HUES64 (cell line): ENCODE results near the gene TMEM158.

Experiments used
- H3K27ac ChIP-seq: 2 replicates; pipeline ENCODE4 v1.7.0; 2013; ENCODE audit warnings: low read depth, low read length, inconsistent platforms
- H3K27me3 ChIP-seq: 2 replicates; pipeline ENCODE4 v1.6.1; 2013; ENCODE audit warnings: mild to moderate bottlenecking, low read length; ENCODE audit not compliant: insufficient read depth
- H3K36me3 ChIP-seq: 2 replicates; pipeline ENCODE4 v1.6.1; 2013; ENCODE audit warnings: mild to moderate bottlenecking, low read length; ENCODE audit not compliant: insufficient read depth
- H3K4me1 ChIP-seq: 2 replicates; pipeline ENCODE4 v1.6.1; 2013; ENCODE audit warnings: mild to moderate bottlenecking, low read length, moderate library complexity; ENCODE audit not compliant: insufficient read depth
- H3K4me3 ChIP-seq: 2 replicates; pipeline ENCODE4 v1.5.1; 2013; ENCODE audit warnings: mild to moderate bottlenecking, low read length, moderate library complexity
- H3K9ac ChIP-seq: 2 replicates; pipeline ENCODE4 v1.6.1; 2013; ENCODE audit warnings: mild to moderate bottlenecking, low read depth, low read length
- H3K9me3 ChIP-seq: 2 replicates; pipeline ENCODE4 v1.6.1; 2013; ENCODE audit warnings: low read depth, low read length; ENCODE audit not compliant: insufficient read depth
- WGBS: fragments of 150-250, 120-280 bp; methylation state at CpG from one replicate; pipeline ENCODE4 v1.1.7; 2013; ENCODE audit warnings: missing lambda C conversion rate; 5-methylcytosine and 5-hydroxymethylcytosine counted together

Gene TMEM158

DNA sequence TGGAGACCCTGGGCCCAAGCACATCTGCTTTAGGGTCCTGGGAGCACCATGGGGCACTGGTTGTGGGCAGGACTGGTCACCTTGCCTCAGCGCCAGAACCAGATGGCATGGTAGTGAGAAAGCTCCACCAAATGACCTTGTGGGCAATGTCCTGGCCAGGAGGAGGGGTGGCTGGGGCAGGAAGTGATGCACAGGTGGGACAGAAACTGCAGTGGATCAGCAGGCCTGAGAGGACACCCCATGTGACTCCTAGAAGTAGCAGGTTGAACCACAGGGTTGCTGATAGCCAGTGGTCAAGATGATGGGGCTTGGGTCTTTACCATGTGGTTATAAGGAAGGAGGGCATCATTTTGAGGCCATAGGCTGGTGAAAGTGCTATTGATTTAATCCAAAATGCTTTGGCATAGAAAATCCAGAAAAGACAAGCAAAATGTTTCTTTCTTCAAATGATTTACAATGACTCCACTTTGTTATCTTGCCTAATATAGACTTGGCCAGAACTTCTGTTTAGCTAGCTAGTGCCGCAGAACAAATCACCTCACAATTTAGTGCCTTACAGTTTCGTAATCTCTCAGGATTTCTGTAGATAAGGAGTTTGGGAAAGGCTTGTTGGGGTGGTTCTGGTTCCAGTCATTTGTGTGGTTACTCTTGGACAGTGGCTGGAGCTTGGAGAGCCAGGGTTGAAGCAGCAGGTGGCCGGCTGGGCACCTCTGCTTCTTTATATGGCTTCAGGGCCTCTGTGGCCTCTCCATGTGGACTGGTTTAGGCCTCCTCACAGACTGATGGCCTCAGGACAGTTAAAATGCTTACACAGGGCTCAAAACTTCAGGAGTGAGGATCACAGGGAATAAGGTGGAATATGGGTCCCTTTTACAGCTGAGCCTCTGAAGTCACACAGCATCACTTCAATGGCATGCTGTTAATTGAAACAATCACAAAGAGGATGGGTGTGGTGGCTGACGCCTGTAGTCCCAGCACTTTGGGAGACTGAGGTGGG, 27.5 kb downstream of the TMEM158 start:
- Histone ChIP-seq H3K4me1 (peaks cover 11% of the 10 kb centered on the region; the same call in 1 of the 2 replicates), H3K36me3 (no peaks in the 10 kb centered on the region), H3K27me3 (no peaks in the 10 kb centered on the region), H3K9me3 (no peaks in the 10 kb centered on the region), H3K9ac (no peak overlapping the region), H3K27ac (no peak overlapping the region), H3K4me3 (no peak overlapping the region)
- 92% methylated on average over 5 of the region's 5 CpGs for WGBS

DNA sequence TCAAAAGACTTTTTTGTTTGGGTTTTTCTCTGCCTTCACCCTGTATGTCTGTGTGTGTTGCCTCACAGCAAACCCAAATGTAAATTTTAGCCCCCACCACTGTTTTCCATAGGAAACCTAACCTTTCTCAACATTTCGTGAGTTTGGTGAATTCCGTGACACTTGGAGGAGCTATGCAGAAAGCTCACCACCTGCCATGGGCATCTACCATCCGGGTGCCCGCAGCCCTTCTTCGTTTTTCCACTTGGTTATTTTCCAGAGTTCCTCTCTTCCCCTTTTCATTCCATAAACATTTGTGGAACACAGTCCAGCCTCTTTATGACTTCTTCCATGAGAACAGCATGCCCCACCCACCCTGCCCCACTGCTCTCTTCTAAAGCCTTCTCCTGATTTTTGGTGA, 31.3 kb downstream of the TMEM158 start:
- Histone ChIP-seq H3K9ac (no peak overlapping the region), H3K36me3 (no peaks in the 10 kb centered on the region), H3K9me3 (no peaks in the 10 kb centered on the region), H3K4me1 (peaks cover 6% of the 10 kb centered on the region; the same call in 1 of the 2 replicates), H3K27ac (no peak overlapping the region), H3K27me3 (no peaks in the 10 kb centered on the region), H3K4me3 (no peak overlapping the region)
- WGBS: 95% methylated on average over 5 of the region's 5 CpGs

DNA sequence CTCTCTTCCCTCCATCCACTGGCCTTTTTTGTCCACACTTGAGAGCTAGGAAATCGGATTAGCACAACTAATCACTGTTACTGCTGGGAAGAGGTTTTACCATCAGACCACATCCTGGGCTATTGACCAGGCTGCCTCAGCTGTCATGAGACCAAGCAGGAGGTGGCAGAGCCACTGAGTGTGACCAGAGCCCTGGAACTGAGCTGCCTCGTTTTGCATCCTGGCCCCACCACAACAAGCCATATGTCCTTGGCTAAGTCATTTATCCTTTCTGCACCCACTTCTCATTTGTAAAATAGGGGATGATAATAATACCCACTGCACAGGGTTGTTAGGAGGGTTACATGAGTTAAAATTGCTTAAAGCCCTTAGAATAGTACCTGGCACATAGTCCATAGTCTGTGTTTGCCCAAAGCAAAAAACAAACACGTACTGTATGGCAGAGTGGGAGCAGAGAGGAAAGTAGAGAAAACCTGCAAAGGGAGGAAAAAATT, 34.1 kb downstream of the TMEM158 start:
- 80% methylated on average over 3 of the region's 3 CpGs for WGBS
- no peak overlapping the region for H3K27ac ChIP-seq
- no peak overlapping the region for H3K4me3 ChIP-seq
- no peaks in the 10 kb centered on the region for H3K9me3 ChIP-seq
- H3K36me3 ChIP-seq: no peaks in the 10 kb centered on the region
- no peak overlapping the region for H3K9ac ChIP-seq
- no peaks in the 10 kb centered on the region for H3K27me3 ChIP-seq
- H3K4me1 ChIP-seq: no peaks in the 10 kb centered on the region

DNA sequence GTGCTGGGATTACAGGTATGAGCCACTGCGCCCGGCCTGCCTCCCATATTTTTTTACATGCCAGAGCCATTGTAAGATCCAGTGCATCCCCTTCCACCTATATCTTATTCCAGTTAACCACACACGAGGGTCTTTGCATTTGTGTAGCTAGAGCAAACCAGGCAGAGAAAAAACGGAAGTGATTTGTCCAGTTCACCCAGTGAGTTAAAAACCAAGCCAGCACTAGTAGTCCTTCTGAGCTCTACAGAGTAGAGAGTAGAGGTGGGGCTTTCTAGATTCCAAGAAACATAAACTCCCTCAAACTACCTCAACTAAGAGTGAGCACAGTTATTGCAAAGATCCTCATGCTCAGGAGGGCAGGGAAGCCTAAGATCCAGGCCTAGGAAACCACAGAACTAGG, 34.7 kb downstream of the TMEM158 start:
- 95% methylated on average over 4 of the region's 4 CpGs for WGBS

DNA sequence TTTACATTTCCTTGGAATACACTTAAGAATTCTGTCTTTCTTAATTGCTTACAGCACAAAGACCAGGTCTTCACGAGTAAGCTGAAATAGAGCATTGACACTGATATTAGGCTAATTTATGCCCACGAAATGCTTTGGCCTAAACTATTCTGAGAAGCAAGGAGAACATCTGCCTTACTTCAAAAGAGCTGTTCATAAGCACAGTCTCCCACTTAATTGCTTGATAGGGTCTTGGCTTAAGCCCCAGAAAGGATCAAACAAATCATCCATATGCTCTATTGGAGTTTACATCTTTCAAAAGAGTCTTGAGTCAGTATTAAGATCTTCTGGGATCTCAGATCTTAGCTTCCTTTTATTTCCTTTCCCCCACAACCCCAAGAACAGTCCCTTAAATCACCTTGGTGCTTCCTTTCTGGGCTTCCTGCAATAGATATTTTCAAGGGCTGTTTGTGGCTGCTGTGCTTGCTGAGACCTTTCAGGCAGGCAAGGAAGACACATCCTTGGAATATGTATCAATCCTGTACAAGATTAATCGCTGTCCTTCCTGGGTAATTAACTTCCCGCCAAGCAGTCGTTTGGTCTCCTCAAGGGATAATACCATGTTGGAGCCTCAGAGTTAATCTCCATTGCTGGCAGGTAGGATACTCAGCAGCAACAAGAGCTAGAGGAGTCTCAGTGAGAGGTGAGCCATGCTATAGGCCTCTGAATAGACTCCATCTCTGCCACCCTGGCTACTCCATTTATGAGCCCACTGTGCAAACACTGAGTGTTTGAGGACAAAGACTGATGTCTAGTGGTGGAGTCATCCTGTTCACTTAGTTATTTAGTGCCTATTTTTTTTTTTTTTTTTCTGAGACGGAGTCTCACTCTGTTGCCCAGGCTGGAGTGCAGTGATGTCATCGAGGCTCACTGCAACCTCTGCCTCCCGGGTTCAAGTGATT, 37.1 kb downstream of the TMEM158 start:
- WGBS: 95% methylated on average over 8 of the region's 8 CpGs
- Histone ChIP-seq H3K4me3 (no peak overlapping the region), H3K27me3 (no peaks in the 10 kb centered on the region), H3K9ac (no peak overlapping the region), H3K27ac (no peak overlapping the region), H3K4me1 (no peaks in the 10 kb centered on the region), H3K9me3 (no peaks in the 10 kb centered on the region), H3K36me3 (no peaks in the 10 kb centered on the region)

More for the DNA sequence above, 34.7 kb downstream of the TMEM158 start:
- no peaks in the 10 kb centered on the region for H3K36me3 ChIP-seq
- no peak overlapping the region for H3K27ac ChIP-seq
- no peaks in the 10 kb centered on the region for H3K27me3 ChIP-seq
- no peaks in the 10 kb centered on the region for H3K9me3 ChIP-seq
- no peak overlapping the region for H3K4me3 ChIP-seq
- no peaks in the 10 kb centered on the region for H3K4me1 ChIP-seq
- H3K9ac ChIP-seq: no peak overlapping the region

DNA sequence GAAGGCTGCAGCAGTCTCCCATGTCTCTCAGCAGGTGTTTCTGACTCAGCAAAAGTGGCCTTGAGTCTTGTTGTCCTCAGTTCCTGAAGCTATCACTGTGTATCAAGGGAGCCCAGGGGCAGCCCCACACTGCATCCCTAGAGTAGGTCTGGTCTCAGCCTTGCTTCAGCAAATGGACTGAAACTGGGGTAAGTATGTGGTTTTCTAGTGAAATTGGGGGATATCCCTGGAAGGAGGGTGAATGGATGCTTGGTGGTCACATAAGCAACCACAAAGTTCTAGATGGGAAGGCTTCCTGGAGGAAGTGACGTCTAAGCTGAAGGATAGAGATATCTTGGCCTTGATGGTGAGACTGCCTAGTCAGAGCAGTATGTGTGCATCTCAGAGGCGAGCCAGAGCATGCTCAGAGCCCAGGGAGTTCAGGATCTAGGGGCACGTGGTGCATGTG, 38.4 kb downstream of the TMEM158 start:
- H3K9me3 ChIP-seq: no peaks in the 10 kb centered on the region
- peaks cover 9% of the 10 kb centered on the region for H3K4me1 ChIP-seq
- no peak overlapping the region for H3K9ac ChIP-seq
- no peak overlapping the region for H3K4me3 ChIP-seq
- 93% methylated on average over 3 of the region's 3 CpGs for WGBS
- H3K27me3 ChIP-seq: no peaks in the 10 kb centered on the region
- H3K36me3 ChIP-seq: no peaks in the 10 kb centered on the region
- H3K27ac ChIP-seq: no peak overlapping the region

DNA sequence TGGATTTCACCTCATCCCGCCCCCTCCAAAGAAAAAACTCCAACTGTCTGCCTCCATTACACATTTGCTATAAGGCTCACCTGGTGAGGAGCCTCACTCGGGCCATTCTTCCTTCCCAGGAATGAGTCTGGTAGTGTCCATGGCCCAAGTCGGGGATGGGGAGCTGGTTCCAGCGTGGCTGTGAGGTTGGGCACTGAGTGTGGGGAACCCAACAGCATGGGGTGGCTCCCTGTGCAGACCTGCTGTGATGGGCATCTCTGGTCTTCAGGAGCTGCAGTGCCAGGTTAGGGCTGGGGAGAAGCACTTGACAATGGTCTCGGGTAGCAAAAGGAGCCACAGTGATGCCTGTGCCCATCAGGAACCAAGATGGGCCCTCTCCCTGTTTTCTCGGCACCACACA, 39.2 kb downstream of the TMEM158 start:
- H3K27me3 ChIP-seq: no peaks in the 10 kb centered on the region
- 87% methylated on average over 6 of the region's 6 CpGs for WGBS
- H3K4me3 ChIP-seq: no peak overlapping the region
- H3K4me1 ChIP-seq: peaks cover 13% of the 10 kb centered on the region
- H3K36me3 ChIP-seq: no peaks in the 10 kb centered on the region
- no peak overlapping the region for H3K9ac ChIP-seq
- no peak overlapping the region for H3K27ac ChIP-seq
- no peaks in the 10 kb centered on the region for H3K9me3 ChIP-seq

DNA sequence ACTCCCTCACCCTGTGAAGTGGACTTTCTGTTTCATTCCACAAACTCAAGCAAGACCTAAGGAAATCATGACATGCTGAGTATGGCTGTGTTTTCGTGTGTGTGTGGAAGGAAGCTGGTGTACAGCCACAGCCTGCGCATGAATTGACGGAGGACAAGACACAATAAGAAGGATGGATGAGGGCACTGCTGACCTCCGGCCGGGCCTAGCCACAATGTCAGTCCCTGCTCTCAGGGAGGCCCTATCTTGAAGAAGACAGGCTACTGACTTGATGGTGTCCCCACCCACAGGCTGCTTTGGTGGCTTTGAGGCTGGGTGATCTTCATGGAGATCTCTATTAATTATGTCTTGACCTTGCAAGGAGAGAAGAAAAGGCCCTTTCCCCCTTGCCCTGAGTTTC, 40.6 kb downstream of the TMEM158 start:
- Histone ChIP-seq H3K4me1 (peaks cover 13% of the 10 kb centered on the region), H3K27ac (no peak overlapping the region), H3K9ac (no peak overlapping the region), H3K27me3 (no peaks in the 10 kb centered on the region), H3K4me3 (no peak overlapping the region), H3K36me3 (no peaks in the 10 kb centered on the region), H3K9me3 (no peaks in the 10 kb centered on the region)
- 81% methylated on average over 5 of the region's 5 CpGs for WGBS

DNA sequence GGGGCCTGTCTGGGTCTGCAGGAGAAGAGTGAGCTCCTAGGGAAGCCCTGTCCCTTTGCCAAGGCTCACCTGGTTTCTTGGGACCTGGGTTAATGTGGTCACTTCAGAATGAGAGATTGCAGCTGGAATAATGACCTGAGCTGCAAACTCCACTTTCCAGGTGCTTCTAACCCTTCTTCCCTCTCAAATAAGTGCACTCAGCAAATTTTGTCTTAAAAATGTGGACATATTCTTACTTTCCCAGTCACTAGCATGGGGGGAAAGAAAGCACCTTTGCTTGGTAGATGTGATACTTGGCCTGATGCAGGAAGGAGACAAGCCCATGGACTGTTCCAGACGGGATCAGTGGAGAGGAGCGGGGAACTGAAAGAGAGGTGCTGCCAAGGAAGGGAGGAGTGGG, 41.0 kb downstream of the TMEM158 start:
- peaks cover 13% of the 10 kb centered on the region for H3K4me1 ChIP-seq
- H3K4me3 ChIP-seq: no peak overlapping the region
- H3K27ac ChIP-seq: no peak overlapping the region
- H3K27me3 ChIP-seq: no peaks in the 10 kb centered on the region
- WGBS: 100% methylated on average over 2 of the region's 2 CpGs
- no peaks in the 10 kb centered on the region for H3K9me3 ChIP-seq
- H3K9ac ChIP-seq: no peak overlapping the region
- H3K36me3 ChIP-seq: no peaks in the 10 kb centered on the region

DNA sequence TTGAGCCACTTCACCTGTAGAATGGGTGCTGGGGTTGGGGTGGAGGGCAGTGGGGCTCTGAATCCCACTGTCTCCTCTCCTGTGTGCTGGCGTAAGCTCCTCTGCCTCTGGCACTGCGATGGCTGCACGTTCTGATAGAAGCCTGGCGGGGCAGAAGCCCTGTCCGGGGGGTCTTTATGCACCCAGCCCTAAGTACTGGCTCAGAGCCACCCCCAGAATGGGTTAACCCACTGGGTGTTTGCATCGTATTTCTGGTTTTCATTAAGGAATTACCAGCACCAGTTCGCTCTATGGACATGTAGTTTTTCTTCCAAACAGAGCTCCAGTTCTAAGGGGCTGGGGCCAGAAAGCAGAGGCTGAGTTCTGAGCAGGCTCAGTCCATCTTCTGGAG, 42.2 kb downstream of the TMEM158 start:
- H3K36me3 ChIP-seq: no peaks in the 10 kb centered on the region
- no peaks in the 10 kb centered on the region for H3K9me3 ChIP-seq

More for the DNA sequence above, 42.2 kb downstream of the TMEM158 start:
- Histone ChIP-seq H3K27ac (no peak overlapping the region), H3K27me3 (no peaks in the 10 kb centered on the region), H3K4me1 (peaks cover 13% of the 10 kb centered on the region), H3K4me3 (no peak overlapping the region), H3K9ac (no peak overlapping the region)
- 84% methylated on average over 7 of the region's 7 CpGs for WGBS
